Activated CD4-positive, CD25-positive, alpha-beta regulatory T cell (primary cell): ENCODE measurements around the gene PPL.
"Not testable (repeated sequence)": the region's sequence is repeated elsewhere in the genome, so short reads cannot be mapped to it uniquely, and the experiment has no call there.

Experiments
- DNase-seq, 4 experiments: peaks; one replicate each; lab custom pipeline; 2025; lab: John Stamatoyannopoulos, UW

PPL gene, protein sequence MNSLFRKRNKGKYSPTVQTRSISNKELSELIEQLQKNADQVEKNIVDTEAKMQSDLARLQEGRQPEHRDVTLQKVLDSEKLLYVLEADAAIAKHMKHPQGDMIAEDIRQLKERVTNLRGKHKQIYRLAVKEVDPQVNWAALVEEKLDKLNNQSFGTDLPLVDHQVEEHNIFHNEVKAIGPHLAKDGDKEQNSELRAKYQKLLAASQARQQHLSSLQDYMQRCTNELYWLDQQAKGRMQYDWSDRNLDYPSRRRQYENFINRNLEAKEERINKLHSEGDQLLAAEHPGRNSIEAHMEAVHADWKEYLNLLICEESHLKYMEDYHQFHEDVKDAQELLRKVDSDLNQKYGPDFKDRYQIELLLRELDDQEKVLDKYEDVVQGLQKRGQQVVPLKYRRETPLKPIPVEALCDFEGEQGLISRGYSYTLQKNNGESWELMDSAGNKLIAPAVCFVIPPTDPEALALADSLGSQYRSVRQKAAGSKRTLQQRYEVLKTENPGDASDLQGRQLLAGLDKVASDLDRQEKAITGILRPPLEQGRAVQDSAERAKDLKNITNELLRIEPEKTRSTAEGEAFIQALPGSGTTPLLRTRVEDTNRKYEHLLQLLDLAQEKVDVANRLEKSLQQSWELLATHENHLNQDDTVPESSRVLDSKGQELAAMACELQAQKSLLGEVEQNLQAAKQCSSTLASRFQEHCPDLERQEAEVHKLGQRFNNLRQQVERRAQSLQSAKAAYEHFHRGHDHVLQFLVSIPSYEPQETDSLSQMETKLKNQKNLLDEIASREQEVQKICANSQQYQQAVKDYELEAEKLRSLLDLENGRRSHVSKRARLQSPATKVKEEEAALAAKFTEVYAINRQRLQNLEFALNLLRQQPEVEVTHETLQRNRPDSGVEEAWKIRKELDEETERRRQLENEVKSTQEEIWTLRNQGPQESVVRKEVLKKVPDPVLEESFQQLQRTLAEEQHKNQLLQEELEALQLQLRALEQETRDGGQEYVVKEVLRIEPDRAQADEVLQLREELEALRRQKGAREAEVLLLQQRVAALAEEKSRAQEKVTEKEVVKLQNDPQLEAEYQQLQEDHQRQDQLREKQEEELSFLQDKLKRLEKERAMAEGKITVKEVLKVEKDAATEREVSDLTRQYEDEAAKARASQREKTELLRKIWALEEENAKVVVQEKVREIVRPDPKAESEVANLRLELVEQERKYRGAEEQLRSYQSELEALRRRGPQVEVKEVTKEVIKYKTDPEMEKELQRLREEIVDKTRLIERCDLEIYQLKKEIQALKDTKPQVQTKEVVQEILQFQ (N-terminal part only)

DNA sequence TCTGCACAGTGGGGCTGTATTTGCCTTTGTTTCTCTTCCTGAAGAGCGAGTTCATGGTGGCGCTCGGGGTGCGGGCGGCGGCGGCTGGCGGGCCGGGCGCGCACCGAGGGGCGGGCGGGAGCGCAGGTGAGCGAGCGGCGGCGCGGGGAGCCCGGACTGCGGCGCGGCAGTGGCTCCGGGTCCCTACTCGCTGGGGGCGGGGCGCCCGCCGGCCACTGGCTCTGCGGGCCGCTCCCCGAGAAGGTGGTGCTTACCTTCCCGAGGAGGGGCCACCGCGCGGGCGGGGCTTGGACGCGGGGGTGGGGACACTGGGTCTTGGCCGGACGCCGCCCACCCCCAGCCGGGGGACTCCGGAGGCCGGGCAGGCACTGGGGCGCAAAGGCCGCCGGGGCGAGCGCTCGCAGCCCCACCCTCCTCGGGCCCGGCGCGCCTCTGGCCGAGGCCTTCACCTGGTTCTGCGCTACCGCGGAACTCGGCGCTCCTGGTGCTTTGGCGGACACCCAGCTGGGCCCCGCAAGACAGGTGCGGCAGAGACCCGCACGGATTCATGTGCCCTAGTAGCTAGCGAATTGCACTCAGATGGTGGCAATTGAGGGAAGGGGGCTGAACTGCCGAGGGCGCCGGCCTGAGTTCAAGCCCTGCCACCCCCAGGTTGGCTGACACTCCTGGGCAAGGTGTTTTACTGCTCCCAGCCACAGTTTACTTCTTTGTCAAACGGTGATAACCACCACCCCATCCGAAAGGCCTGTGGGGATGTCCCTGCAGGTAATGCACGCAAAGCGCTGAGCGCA, at the start of gene PPL:
TSS of gene PPL (minus strand) at position 158 of the 791 bp plus-strand sequence. CDS start at position 55, 103 bp downstream.
- no peak for DNase-seq

DNA sequence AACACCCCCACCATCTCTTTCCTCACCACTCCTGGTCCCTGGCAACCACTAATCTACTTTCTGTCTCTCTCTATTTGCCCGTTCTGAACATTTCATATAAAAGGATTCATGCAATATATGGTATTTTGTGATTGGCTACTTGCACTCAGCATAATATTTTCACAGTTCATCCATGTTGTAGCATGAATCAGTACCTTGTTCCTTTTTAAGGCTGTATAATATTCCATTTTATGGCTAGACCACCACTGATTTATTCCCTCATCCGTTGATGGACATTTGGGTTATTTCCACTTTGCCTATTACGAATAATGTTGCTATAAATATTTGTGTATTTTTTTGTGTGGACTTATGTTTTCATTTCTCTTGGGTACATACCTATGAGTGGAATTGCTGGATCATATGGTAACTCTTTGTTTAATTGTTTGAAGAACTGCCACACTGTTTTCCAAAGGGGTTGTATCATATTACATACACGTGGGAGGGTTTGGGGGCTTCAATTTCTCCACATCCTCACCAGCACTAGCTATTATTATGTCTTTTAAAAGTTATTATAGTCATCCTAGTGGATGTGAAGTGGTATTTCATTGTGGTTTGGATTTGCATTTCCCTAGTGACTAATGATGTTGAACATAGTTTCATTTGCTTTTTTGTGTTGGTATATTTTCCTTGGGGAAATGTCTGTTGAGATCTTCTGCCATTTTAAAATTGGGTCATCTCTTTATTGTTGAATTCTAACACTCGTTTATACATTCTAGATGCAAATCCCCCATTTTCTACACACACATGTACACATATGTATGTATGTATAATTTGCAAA, 47.4 kb upstream of the PPL start:
- no peak for DNase-seq

DNA sequence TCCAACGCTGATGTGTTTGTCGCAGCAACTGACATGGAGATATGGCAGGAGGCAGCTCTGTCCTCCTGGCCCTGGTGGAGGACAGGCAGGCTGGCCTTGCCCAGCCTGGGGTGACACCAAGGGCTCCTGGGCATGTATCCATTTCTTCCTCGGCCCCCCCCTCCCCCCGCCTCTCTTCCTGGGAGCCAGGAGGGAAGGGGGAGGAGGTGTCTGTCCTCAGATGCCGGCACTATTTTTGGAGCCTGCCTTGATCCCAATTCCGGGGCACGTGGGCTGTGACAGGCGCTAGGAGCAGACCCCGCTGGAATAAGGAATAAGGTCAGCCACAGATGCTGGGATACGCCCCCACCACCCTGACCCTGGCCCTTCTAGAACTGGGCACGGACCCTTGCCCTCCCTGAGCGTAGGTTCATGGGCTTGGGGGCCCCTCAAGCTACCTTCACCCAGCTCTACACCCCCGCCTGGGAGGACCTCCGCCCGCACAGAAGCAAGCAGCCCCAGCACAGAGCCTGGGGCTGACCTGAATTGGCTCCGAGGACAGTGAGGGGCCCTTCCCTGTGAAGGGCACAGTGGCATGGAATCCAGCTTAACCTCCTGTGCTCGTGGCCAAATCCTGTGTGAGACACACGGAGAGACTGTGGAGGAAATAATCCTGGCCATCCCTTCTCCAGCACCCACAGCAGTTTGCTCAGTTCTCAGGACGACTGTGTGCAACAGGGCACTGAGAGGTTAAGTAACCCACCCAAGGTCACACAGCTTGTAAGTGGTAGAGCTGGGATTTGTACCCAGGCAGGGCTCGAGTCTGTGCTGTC, 45.3 kb upstream of the PPL start:
- no peak for DNase-seq

DNA sequence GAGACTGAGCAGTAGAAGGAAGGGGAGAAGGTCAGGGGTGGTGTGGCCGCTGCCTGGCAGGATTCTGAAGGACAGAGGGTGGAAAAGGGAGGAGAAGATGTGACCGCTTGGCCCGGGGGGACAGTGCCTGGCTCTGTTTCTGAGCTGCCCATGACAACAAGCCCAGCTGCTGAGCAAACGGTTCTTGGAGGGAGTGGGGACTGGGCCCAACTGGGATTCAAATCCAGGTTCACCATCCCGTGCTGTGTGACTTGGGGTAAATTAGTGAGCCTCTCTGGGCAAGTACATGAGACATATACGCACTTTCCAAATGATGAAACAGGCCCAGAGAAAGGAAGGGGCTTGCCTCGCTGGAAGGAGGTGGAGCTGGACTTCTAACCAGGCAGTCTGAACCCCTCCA, 44.5 kb upstream of the PPL start:
- no peak for DNase-seq

DNA sequence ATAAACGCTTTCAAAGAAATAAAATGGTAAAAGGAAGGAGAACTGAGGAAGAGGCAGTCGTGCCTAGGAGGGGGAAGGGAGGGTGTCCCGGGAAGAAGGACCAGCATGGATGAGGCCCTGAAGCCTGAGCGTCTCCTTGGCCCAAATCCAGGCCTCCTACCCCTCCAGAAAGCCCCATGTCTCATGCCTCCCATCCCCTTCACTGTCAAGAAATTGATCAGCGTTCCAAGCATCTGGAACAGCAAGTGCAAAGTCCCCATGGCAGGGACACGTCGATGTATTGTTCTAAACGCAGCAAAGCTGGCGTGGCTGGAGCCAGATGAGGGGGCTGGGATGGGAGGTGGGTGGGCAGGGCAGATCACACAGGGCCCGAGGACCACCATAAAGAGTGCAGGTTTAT, 43.7 kb upstream of the PPL start:
- no peak for DNase-seq

DNA sequence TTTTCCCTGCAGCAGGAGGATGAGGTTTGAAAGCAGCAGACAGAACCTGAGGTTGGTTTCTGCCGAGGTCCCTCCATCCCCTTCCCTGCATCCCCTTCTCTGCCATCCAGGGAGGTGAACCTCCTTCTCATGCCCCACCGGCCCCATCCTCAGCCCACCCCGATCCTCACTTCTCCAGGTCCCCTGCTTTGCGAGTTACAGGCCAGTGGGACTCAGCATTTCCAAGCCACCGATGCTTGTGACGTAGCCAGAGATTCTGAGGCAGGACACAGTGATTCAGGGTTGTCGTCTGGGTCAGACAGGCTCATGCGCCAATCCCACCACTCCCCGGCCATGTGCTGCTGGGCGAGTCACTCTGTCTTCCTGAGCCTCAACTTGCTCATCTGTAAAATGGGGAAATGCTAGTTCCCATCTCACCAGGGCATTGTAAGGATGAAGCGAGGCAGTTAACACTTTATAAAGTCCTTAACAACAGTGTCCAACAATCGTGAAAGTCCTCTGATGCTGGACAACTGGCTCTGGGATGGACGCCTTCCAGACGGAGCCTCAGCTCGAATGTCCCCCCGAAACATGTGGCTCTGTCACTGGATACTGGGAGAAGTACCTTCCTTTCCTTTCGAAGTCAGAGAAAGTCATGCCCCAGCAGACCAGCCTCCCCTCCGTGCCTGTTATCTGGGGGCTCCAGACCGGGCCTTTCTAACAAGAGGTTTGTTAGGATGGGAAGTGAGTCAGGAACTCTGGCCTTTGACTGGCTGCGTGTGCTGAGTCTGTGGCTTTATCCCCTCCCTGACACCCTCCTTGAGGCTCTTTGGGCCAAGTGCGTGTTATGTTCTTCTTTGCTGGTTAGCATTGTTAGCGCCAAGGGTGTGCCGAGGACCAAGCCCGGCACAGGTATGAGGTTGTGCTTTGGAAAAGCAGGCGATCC, 43.0 kb upstream of the PPL start:
- no peak for DNase-seq

DNA sequence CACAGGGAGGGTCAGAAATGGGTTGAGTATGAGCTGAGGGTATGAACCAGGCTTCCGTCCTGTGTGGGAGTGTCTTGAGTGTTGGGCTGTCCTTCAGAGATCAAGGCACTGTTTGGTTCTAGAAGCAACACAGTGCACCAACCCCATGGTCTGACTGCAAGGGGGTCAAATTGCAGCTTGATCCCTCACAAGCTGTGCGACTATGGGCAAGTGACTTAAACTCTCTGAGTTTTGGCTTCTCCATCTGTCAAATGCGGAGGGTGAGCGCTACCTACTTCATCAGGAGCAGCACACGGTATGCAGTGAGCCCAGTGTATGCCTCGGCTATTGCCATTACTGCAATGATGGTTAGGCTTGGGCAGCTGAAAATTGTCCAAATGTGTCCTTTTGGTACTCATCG, 42.2 kb upstream of the PPL start:
- DNase-seq, result no peak

DNA sequence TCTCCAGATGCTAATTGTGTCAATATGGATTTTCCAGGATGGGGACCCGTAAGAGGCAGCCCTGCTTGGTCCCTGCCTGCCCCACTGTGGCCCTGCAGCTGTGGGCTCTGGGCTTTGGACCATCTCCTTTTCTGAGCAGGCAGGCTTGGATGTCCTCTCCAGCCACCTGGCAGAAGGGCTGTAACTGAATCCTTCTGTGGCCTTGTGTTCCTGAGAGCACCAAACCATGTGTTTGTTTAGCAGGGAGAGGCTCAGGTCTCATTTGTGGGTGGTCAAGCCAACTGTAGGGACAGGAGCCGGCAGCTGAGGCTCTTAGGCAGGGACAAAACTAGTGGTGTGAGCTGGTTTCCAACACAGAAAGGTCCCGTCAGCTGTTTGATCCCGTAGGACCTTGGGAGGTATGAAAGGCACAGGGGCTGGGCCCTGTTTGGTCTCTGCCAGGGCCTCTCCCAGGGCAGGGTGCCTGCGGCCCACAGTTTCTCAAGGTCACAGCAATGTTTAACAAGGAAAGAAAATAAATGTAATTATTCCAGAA, 39.7 kb upstream of the PPL start:
- DNase-seq, result no peak

DNA sequence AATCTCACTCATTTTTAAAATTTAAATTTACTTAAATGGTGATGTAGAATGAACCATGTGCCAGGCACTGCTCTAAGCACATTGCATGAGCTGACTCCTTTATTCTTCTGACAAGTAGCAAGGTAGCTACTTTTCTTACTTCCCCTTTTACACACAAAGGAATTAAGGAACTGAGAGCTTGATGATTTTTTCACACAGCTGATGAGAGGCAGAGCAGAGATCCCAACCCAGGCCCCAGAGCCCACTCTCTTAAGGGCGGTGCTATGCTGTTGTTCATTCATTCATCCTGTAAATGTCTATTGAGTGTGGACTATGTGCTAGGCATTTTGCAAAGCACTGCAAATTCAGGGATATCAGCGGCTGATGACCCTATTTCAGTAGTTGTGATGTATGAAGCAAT, 39.1 kb upstream of the PPL start:
- no peak for DNase-seq

DNA sequence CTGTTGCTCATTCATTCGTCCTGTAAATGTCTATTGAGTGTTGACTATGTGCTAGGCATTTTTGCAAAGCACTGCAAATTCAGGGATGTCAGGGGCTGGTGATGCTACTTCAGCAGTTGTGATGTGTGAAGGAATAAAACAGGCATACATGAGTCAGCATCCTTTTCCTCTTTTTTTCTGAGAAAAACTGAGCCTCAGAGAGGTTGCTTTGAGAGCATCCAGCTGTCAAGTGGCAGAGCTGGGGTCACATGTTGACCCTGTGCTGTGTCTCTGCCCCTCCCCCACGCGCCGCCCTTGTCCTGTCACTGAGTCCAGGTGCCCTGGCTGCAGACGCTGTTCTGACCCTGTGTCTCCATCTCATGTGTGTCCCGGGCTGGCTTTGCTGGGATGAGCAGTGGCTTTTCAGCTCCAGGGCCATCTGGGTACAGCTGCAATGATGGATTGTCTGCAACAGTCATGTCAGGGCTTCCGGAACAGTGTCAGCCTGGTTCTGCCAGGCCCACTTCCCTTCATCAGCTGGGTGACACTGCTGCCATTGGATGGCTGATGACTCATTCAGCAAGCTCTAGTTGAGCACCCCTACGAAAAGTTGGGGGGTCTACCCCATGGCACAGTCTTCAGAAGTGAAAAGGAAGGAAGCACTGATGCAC, 36.1 kb upstream of the PPL start:
- no peak for DNase-seq

DNA sequence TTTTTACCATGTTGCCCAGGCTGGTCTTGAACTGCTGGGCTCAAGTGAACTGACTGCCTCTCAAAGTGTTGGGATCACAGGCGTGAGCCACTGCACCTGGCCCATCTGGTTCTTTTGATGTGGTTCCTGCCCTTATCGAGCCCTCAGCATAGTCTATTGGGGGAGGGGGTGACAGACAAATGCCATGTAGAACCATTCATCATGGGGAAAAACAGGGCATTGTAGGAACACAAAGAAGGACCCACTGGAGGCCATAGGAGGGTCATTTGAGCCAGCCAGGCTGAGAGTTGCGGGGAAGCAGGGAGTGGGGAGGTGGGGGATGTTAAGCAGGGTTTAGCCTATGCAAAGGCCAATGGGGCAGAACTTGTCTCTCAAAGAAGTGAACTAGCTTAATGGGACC, 33.1 kb upstream of the PPL start:
- DNase-seq, result no peak

DNA sequence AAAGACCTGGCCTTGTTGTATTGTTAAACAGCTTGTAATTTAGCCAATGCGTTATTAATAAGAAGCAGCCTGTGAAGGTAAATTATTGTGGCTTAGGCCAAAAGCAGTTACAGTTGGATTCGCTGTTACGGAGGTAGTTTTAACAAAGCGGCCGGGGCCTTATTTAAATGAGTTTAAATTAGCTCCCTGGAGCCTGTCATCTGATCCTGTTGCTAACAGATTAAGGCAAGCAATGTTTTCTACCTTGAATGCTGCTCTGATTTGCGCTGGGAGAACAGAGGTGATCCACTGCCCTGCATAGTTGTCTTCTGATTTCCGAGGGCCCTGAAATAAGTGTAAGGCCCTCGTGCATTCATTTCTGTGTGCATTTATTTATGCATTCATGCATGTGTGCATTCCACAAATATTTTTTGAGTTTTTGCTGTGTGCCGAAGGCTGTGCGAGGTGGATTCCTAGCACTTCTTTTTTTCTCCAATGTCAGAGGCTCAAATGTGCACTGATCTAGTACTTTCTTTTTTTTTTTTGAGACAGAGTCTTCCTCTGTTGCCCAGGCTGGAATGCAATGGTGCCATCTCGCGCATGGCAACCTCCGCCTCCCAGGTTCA, 32.0 kb upstream of the PPL start:
- no peak for DNase-seq

DNA sequence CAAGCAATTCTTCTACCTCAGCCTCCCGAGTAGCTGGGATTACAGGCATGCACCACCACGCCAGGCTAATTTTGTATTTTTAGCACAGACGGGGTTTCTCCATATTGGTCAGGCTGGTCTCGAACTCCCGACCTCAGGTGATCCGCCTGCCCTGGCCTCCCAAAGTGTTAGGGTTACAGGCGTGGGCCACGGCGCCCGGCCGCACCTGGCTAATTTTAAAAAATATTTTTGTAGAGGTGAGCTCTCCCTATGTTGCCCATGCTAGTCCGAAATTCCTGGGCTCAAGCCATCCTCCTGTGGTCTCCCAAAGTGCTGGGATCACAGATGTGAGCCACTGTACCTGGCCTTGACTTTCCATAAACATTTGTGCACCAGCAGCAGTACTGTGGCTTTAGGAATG, 31.3 kb upstream of the PPL start:
- not testable (repeated sequence) for DNase-seq

DNA sequence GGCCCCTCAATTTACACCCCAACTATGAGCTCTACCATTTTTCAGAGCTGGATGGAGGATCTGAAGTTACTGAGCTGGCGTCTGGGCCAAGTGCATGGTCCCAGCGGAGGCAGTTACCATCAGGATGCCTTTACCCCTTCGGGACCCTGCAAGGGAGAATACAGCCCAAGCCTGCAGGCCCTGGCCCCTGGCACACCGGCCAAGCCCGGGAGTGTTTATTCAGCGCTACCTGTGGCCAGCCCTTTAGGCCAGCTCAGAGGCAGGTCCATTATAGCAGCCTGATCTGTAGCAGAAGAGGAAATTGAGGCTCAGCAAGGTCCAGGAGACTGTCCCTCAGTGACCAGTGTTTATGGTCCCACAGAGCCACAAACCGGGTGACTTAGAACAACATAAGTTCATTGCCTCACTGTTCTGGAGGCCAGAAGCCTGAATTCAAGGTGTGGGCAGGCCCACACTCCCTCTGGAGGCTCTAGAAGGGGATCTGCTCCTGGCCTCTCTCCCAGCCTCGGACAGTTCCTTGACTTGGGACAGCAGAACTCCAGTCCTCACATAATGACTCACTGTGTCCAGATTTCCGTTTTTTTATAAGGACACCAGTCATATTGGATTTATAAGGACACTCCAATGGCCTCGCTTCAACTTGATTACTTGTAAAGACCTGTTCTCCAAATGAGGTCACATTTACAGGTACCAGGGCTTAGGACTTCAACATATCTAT, 29.9 kb upstream of the PPL start:
- DNase-seq, result no peak

DNA sequence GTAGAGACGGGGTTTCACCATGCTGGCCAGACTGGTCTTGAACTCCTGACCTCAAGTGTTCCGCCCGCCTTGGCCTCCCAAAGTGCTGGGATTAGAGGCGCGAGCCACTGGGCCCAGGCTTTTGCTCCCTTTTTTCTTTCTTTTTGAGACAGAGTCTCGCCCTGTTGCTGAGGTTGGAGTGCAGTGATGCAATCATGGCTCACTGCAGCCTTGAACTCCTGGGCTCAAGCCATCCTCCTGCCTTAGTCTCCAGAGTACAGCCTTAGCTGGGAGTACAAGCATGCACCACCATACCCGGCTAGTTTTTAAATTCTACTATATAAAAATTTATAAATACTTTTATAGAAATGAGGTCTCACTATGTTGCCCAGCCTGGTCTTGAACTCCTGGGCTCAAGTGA, 26.6 kb upstream of the PPL start:
- DNase-seq, result not testable (repeated sequence)

DNA sequence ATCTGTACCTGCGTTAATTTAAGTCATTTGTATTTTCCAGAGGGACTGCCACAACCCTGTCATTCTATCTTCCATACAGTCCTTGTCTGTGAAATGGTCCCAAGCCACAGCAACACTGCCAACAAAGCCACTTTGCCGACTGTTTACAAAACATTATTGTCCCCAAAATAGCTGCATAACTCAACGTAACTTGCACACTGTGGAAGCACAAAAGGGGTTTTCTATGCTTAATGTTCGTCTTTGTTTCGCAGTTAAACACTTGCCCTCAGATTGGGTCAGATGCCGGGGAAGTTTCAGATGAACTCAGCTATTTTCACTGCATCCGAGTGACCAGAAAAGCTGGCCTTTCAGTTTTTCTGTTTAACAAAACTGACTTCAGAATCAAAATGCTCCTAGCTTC, 25.8 kb upstream of the PPL start:
- DNase-seq, result no peak

DNA sequence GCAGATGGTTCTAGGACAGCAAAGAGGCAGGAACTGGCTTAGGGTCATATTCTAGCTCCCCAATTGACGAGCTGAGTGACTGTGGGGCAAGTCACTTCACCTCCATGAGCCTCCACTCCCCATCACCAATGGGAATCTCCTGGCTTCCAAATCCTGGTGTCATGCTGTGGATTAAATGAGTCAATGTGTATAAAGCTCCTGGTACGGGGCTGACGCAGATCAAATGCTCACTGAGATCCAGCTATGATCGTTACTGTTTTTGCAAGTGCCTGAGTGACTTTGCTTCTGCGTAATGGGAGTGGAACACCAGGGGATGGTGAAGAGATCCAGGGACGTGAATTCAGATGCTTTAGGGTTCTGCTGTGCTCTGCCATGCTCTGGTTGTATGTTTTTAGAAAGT, 23.6 kb upstream of the PPL start:
- no peak for DNase-seq
